Measurements from ENCODE around the gene ZNF157.

DNA sequence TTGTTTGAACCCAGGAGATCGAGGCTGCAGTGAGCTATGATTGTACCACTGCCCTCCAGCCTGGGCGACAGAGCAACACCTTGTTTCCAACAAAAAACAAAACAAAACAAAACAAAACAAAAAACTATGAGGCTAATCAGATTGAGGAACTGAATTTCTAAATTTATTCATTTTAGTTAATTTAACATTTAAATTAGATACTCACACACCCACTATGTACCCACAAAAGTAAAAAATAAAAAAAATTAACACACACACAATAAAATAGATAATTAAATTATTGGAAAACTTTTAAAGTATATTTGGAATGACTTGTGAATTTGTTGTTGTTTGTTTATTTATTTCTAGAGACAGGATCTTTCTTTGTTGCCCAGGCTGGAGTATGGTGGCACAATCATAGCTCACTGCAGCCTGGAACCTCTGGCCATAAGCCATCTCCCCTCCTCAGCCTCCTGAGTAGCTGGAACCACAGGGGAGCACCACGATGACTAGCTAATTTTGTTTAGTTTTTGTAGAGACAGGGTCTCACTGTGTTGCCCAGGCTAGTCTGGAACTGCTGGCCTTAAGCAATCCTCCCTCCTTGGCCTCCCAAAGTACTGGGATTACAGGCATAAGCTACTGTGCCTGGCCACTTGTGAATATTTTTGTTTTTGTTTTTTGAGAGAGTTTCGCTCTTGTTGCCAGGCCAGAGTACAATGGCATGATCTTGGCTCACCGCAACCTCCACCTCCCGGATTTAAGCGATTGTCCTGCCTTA is 9.8 kb upstream of the ZNF157 start:
- no peak for TF ChIP-seq FOXM1 (IDR thresholded peaks at IDR 0.05; ENCODE audit: borderline replicate concordance)
- no peak for TF ChIP-seq ELF4 (IDR thresholded peaks at IDR 0.05)
- TF ChIP-seq, protein P1, sequence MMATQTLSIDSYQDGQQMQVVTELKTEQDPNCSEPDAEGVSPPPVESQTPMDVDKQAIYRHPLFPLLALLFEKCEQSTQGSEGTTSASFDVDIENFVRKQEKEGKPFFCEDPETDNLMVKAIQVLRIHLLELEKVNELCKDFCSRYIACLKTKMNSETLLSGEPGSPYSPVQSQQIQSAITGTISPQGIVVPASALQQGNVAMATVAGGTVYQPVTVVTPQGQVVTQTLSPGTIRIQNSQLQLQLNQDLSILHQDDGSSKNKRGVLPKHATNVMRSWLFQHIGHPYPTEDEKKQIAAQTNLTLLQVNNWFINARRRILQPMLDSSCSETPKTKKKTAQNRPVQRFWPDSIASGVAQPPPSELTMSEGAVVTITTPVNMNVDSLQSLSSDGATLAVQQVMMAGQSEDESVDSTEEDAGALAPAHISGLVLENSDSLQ (IDR thresholded peaks at IDR 0.05) = no peak
- no peak for TF ChIP-seq FOXK2 (IDR thresholded peaks at IDR 0.05)
- no peak for TF ChIP-seq SUZ12 (IDR thresholded peaks at IDR 0.05)
- TF ChIP-seq BHLHE40 (IDR thresholded peaks at IDR 0.05; ENCODE audit: borderline replicate concordance) = no peak
- no peak for TF ChIP-seq FOXA1 (IDR thresholded peaks at IDR 0.05)
